HEK293T (cell line): Measurements from ENCODE around the gene MAX.

Experiments used
- BHLHE40 ChIP-seq: fragments of 450-650 bp; IDR thresholded peaks from 2 replicates; pipeline ENCODE4 v1.6.1; 2016; ENCODE audit warnings: mild to moderate bottlenecking, moderate library complexity, borderline replicate concordance
- CTBP1 ChIP-seq: fragments of 450-650 bp; IDR thresholded peaks from 2 replicates; pipeline ENCODE4 v1.6.1; 2016; ENCODE audit warnings: borderline replicate concordance
- ELF4 ChIP-seq: fragments of 450-650 bp; IDR thresholded peaks from 2 replicates; pipeline ENCODE4 v1.6.1; 2017; ENCODE audit warnings: antibody characterized with exemption
- FOXK2 ChIP-seq: fragments of 450-650 bp; IDR thresholded peaks from 2 replicates; pipeline ENCODE4 v1.6.1; 2016; ENCODE audit warnings: mild to moderate bottlenecking
- FOXM1 ChIP-seq: fragments of 450-650 bp; IDR thresholded peaks from 2 replicates; pipeline ENCODE4 v1.6.1; 2017; ENCODE audit warnings: mild to moderate bottlenecking, borderline replicate concordance
- L3MBTL2 ChIP-seq: fragments of 450-650 bp; conservative IDR thresholded peaks from 2 replicates; pipeline ENCODE4 v1.6.1; 2016; ENCODE audit warnings: mild to moderate bottlenecking
- SP1 ChIP-seq: fragments of 450-650 bp; IDR thresholded peaks from 2 replicates; pipeline ENCODE4 v1.6.1; 2017
- SUZ12 ChIP-seq: fragments of 450-650 bp; IDR thresholded peaks from 2 replicates; pipeline ENCODE4 v1.6.1; 2016; ENCODE audit warnings: mild to moderate bottlenecking
- TF ChIP-seq, protein P1 (sequence below): fragments of 450-650 bp; IDR thresholded peaks from 2 replicates; pipeline ENCODE4 v1.6.1; 2016

DNA sequence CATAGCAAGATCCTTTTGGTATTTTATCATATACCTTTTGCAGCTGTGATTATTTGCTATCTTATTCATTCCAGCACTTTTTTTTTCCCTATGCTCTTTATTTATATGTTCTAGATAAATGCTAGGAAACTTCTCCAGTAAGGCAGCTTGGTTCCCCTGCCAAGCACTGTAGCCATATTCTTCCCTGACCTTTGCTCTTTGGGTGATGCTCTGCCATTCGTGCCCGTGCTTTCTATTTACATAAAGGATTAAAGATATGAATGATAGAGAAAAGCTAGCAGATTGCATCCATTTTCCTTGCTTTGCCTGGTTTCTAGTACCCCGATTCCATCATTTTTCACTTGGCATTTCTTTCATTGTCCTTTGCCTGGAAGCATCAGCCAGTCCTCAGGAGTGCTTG, 73.4 kb downstream of the MAX start:
- TF ChIP-seq FOXK2 = no peak
- no peak for TF ChIP-seq SUZ12
- TF ChIP-seq ELF4 = no peak
- no peak for TF ChIP-seq SP1
- no peak for TF ChIP-seq L3MBTL2
- TF ChIP-seq FOXM1 = no peak
- TF ChIP-seq BHLHE40 = no peak
- TF ChIP-seq CTBP1 = no peak
- TF ChIP-seq, protein P1, sequence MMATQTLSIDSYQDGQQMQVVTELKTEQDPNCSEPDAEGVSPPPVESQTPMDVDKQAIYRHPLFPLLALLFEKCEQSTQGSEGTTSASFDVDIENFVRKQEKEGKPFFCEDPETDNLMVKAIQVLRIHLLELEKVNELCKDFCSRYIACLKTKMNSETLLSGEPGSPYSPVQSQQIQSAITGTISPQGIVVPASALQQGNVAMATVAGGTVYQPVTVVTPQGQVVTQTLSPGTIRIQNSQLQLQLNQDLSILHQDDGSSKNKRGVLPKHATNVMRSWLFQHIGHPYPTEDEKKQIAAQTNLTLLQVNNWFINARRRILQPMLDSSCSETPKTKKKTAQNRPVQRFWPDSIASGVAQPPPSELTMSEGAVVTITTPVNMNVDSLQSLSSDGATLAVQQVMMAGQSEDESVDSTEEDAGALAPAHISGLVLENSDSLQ = no peak
